Right atrium auricular region (tissue), 2 donors: ENCODE data around the gene C1orf146. TPM values are rescaled to one million over a fixed set of nuclear protein-coding genes. Genes with fewer than 3 reads are reported as not detected.

Experiments used
- DNase-seq: peaks from one replicate; pipeline ENCODE4 v3.0.0-alpha.2; 2019; ENCODE audit warnings: low spot score
- H3K27ac ChIP-seq, 2 donors: fragments of 200-600 bp; sonication (generic); 1 replicate in 1 of 2; 2 replicates in 1 of 2; pipeline ENCODE4 v1.5.1; 2016 to 2019
- H3K27me3 ChIP-seq, 2 donors: fragments of 200-600 bp; sonication (generic); one replicate each; pipeline versions ENCODE4 v1.5.1 to v1.6.0; 2017 to 2019
- H3K36me3 ChIP-seq: fragments of 200-600 bp; sonication (generic); one replicate; pipeline ENCODE4 v1.5.1; 2016
- H3K4me1 ChIP-seq, 2 donors: fragments of 200-600 bp; sonication (generic); one replicate each; pipeline versions ENCODE4 v1.5.1 to v1.6.0; 2017 to 2019
- H3K4me3 ChIP-seq, 2 donors: fragments of 200-600 bp; sonication (generic); 1 replicate in 1 of 2; 2 replicates in 1 of 2; pipeline ENCODE4 v1.5.1; 2017 to 2019; ENCODE audit warnings: mild to moderate bottlenecking in 1 of 2, moderate library complexity in 1 of 2
- H3K9me3 ChIP-seq, 2 donors: fragments of 200-600 bp; sonication (generic); one replicate each; pipeline ENCODE4 v1.5.1; 2019
- total RNA-seq, 2 donors: library from RNA; depleted of rRNA; stranded (reverse); fragments of >200 nt; gene quantifications; one replicate each; pipeline ENCODE4 v1.1.0, GENCODE V29; 2016
- TF ChIP-seq, protein P1 (sequence below), 2 donors: fragments of 200-600 bp; sonication (generic); IDR thresholded peaks; one replicate each; pipeline ENCODE4 v1.5.1; 2019; ENCODE audit warnings: antibody characterized with exemption in 2 of 2

Gene C1orf146
- total RNA-seq, 2 donors from 2014 or later = not detected

GRCh38 chr1:92210701-92211100, 7.0 kb upstream of the C1orf146 start:
- no peak for DNase-seq
- TF ChIP-seq, protein P1, sequence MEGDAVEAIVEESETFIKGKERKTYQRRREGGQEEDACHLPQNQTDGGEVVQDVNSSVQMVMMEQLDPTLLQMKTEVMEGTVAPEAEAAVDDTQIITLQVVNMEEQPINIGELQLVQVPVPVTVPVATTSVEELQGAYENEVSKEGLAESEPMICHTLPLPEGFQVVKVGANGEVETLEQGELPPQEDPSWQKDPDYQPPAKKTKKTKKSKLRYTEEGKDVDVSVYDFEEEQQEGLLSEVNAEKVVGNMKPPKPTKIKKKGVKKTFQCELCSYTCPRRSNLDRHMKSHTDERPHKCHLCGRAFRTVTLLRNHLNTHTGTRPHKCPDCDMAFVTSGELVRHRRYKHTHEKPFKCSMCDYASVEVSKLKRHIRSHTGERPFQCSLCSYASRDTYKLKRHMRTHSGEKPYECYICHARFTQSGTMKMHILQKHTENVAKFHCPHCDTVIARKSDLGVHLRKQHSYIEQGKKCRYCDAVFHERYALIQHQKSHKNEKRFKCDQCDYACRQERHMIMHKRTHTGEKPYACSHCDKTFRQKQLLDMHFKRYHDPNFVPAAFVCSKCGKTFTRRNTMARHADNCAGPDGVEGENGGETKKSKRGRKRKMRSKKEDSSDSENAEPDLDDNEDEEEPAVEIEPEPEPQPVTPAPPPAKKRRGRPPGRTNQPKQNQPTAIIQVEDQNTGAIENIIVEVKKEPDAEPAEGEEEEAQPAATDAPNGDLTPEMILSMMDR (IDR thresholded peaks at IDR 0.05) = no peak
- no peaks in the 10 kb centered on the region for H3K36me3 ChIP-seq
- H3K27me3 ChIP-seq = no peaks in the 10 kb centered on the region
- no peak overlapping the region for H3K27ac ChIP-seq
- H3K4me1 ChIP-seq = no peaks in the 10 kb centered on the region
- no peak overlapping the region for H3K4me3 ChIP-seq
- H3K9me3 ChIP-seq = peaks cover 0 to 12% of the 10 kb centered on the region in 2 donors

DNA sequence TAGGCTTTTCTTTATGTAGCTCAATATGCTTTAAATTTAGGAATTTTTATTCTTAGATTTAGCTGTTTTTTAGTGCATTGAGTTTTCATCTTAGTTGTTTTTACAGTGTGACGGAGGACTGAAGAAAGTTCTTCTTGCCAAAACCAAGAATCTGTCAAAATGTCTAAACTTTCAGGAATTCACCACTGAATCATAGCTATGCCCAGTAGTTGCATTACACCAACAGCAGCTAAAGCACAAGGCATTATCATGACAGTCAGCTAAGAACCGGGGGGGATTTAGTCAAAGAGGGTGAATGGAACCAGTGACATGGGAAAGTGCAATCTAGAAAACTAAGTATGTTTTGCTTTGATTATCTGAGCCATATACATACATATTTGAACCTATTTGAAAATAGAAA, 6.5 kb upstream of the C1orf146 start:
- Histone ChIP-seq H3K27me3 (no peaks in the 10 kb centered on the region), H3K4me3 (no peak overlapping the region), H3K36me3 (no peaks in the 10 kb centered on the region), H3K9me3 (peaks cover 0 to 9% of the 10 kb centered on the region in 2 donors), H3K4me1 (no peaks in the 10 kb centered on the region), H3K27ac (no peak overlapping the region)
- DNase-seq = no peak
- TF ChIP-seq, protein P1 (IDR thresholded peaks at IDR 0.05) = no peak

- Histone ChIP-seq H3K9me3 (no peaks in the 10 kb centered on the region), H3K36me3 (no peaks in the 10 kb centered on the region), H3K4me1 (no peaks in the 10 kb centered on the region), H3K27me3 (no peaks in the 10 kb centered on the region), H3K4me3 (no peak overlapping the region), H3K27ac (no peak overlapping the region)
- TF ChIP-seq, protein P1 (IDR thresholded peaks at IDR 0.05) = no peak
- no peak for DNase-seq
Observed at GRCh38 chr1:92218559-92218958, 844 bp downstream of the C1orf146 start.

- Histone ChIP-seq H3K4me1 (no peaks in the 10 kb centered on the region), H3K27me3 (no peaks in the 10 kb centered on the region), H3K36me3 (no peaks in the 10 kb centered on the region), H3K27ac (no peak overlapping the region), H3K4me3 (no peak overlapping the region), H3K9me3 (no peaks in the 10 kb centered on the region)
- DNase-seq = no peak
- TF ChIP-seq, protein P1 (IDR thresholded peaks at IDR 0.05) = no peak
Observed at GRCh38 chr1:92219028-92219427, 1.3 kb downstream of the C1orf146 start.

DNA sequence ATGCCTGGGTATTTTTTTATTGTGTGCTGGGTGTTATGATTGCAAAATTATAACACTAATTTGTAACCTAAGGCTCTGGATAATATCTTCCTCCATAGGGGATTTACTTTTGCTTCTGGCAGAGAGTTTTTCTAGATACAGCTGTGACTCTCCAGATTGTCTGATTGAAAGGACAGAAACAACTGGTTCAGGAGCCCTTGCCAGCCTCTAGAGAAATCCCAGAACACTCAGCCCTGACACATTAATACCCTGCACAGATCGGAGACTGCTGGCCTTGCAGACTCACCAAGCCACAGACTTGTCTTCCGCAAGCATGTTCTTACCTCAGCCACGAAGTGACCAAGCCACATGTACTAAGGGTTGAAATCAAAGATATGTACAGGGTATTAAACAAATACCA, 10.7 kb downstream of the C1orf146 start:
- TF ChIP-seq, protein P1 (IDR thresholded peaks at IDR 0.05) = no peak
- H3K4me1 ChIP-seq = no peaks in the 10 kb centered on the region

GRCh38 chr1:92230736-92231135, 13.0 kb downstream of the C1orf146 start:
- Histone ChIP-seq H3K9me3 (no peaks in the 10 kb centered on the region), H3K4me3 (no peak overlapping the region), H3K4me1 (no peaks in the 10 kb centered on the region), H3K27me3 (no peaks in the 10 kb centered on the region), H3K36me3 (no peaks in the 10 kb centered on the region), H3K27ac (no peak overlapping the region)
- TF ChIP-seq, protein P1 (IDR thresholded peaks at IDR 0.05) = no peak
- no peak for DNase-seq

More for the DNA sequence above, 10.7 kb downstream of the C1orf146 start:
- H3K9me3 ChIP-seq = no peaks in the 10 kb centered on the region
- no peak overlapping the region for H3K4me3 ChIP-seq
- no peaks in the 10 kb centered on the region for H3K27me3 ChIP-seq
- DNase-seq = no peak
- no peak overlapping the region for H3K27ac ChIP-seq
- no peaks in the 10 kb centered on the region for H3K36me3 ChIP-seq
